ENCODE data around the gene NCSTN. TPM values are rescaled to one million over a fixed set of nuclear protein-coding genes. Genes with fewer than 3 reads are reported as not detected.

Gene NCSTN
- total RNA-seq, 2 donors from 2014 or later, result 81.2 to 117 TPM

DNA sequence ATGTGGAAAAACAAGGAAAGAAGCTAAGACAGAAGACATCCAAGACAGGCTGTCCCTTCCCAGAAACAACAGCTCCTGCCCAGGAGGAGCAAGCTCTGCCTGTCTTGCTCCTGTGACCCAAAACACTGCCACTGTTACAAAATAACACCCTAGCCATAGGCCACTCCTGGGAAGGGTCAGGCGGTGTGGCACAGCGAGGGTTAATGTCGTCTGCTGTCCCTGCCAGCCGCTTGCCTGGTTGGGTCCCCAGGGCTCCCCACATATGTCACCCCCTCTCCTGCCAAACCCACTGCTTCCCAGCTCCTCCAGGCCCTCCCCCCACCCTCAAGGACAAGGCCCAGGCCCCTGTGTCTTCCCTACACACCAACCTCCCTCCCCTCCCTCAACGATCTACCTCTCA lies 19.8 kb downstream of the NCSTN start:
- intact Hi-C loops (cut with DNase I), result no loop called here
- WGBS, result 49% methylated on average over 5 of the region's 5 CpGs

DNA sequence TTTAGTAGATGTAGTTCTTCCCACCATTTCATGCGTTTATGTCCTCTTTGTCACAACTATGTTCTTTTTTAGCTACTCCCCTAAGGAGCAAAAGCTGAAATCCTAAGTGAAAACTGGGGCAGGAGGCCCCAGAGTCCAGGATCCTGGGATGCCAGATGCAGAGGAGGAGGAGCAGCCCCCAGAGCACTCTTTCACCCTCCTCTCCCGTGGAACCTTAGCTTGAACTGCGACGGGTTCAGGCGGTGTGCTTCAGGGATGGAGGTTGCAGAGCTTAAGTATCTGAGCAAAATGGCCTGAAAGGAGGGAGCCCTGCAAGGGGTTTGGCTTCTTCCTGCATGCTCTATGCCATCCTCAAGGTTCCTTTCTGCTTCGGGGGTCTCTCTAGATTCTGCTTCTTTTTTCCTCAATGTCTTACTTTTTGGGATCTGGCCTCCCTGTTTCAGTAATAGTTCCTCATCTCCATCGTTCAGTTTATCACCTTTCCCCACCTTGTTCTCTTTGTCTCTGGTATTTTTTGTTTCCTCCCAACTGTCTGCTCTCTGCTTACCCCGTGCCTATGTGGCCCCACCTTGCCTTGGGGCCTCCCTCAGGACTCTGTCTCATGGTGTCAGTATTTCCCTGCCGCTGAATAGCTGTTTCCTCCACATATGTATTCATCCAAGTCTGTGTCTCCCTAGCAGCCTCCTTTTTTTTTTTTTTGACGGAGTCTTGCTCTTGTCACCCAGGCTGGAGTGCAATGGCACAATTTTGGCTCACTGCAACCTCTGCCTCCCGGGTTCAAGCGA lies 21.0 kb downstream of the NCSTN start:
- intact Hi-C loops (cut with DNase I), result no loop called here
- no peak for DNase-seq (ENCODE audit: low spot score)

More for the DNA sequence above, 19.8 kb downstream of the NCSTN start:
- TF ChIP-seq POLR2A (IDR thresholded peaks at IDR 0.05) (no peak), POLR2AphosphoS5 (IDR thresholded peaks at IDR 0.05) (no peak), CTCF (IDR thresholded peaks at IDR 0.05) (no peak)
- Histone ChIP-seq H3K27me3 (replicated peaks; ENCODE audit: insufficient read depth) (no peaks in the 10 kb centered on the region), H3K9me3 (no peaks in the 10 kb centered on the region), H3K4me3 (no peak overlapping the region), H3K27ac (no peak overlapping the region), H3K36me3 (no peaks in the 10 kb centered on the region), H3K4me1 (replicated peaks) (no peaks in the 10 kb centered on the region)
- DNase-seq (ENCODE audit: low spot score), result no peak

GRCh38 chr1:160365325-160365724 lies 22.1 kb downstream of the NCSTN start:
- WGBS, result 78% methylated on average over 1 of the region's 1 CpG
- H3K27ac ChIP-seq, result no peak overlapping the region
- no peak for TF ChIP-seq CTCF (IDR thresholded peaks at IDR 0.05)
- no peak for TF ChIP-seq POLR2A (IDR thresholded peaks at IDR 0.05)
- TF ChIP-seq POLR2AphosphoS5 (IDR thresholded peaks at IDR 0.05), result no peak
- no peak for DNase-seq (ENCODE audit: low spot score)
- no peaks in the 10 kb centered on the region for H3K36me3 ChIP-seq
- intact Hi-C loops (cut with DNase I), result no loop called here
- H3K9me3 ChIP-seq, result no peaks in the 10 kb centered on the region
- no peaks in the 10 kb centered on the region for H3K27me3 ChIP-seq (replicated peaks; ENCODE audit: insufficient read depth)
- H3K4me1 ChIP-seq (replicated peaks), result no peaks in the 10 kb centered on the region
- H3K4me3 ChIP-seq, result no peak overlapping the region

More for the DNA sequence above, 21.0 kb downstream of the NCSTN start:
- Histone ChIP-seq H3K4me3 (no peak overlapping the region), H3K27me3 (replicated peaks; ENCODE audit: insufficient read depth) (no peaks in the 10 kb centered on the region), H3K27ac (no peak overlapping the region), H3K9me3 (no peaks in the 10 kb centered on the region), H3K4me1 (replicated peaks) (no peaks in the 10 kb centered on the region), H3K36me3 (no peaks in the 10 kb centered on the region)
- TF ChIP-seq POLR2AphosphoS5 (IDR thresholded peaks at IDR 0.05) (no peak), POLR2A (IDR thresholded peaks at IDR 0.05) (no peak), CTCF (IDR thresholded peaks at IDR 0.05) (no peak)
- whole genome bisulfite sequencing, result 67% methylated on average over 12 of the region's 12 CpGs

- Histone ChIP-seq H3K4me3 (no peak within 1 kb of the TSS), H3K27ac (no peak within 1 kb of the TSS), H3K27me3 (replicated peaks; ENCODE audit: insufficient read depth) (no peaks in the 10 kb centered on the region), H3K9me3 (no peaks in the 10 kb centered on the region), H3K36me3 (no peaks in the 10 kb centered on the region), H3K4me1 (replicated peaks) (no peaks in the 10 kb centered on the region)
- TF ChIP-seq CTCF (IDR thresholded peaks at IDR 0.05) (no peak), POLR2A (IDR thresholded peaks at IDR 0.05) (no peak), POLR2AphosphoS5 (IDR thresholded peaks at IDR 0.05) (no peak)
- 62% methylated on average over 11 of the region's 15 CpGs for WGBS
- DNase-seq (ENCODE audit: low spot score), result no peak
- intact Hi-C loops (cut with DNase I), result no loop called here
Observed at GRCh38 chr1:160366731-160367515, 23.7 kb downstream of the NCSTN start, which contains the start of gene NHLH1. TSS of gene NHLH1 (plus strand) at chr1:160367071. CDS start at chr1:160370732, 3,661 bp downstream.

All from prostate gland (tissue), 2 donors.